Ectodermal cell (in vitro differentiated cells): ENCODE data around the gene VEZT.
"Not testable (repeated sequence)": the region's sequence is repeated elsewhere in the genome, so short reads cannot be mapped to it uniquely, and the experiment has no call there.

ENCODE experiments used
- H3K27ac ChIP-seq: 2 replicates; pipeline ENCODE4 v1.7.0; 2013; ENCODE audit warnings: mild to moderate bottlenecking, low read depth, low read length; ENCODE audit not compliant: insufficient read depth, poor library complexity, severe bottlenecking
- H3K27me3 ChIP-seq: 2 replicates; pipeline ENCODE4 v1.7.0; 2013; ENCODE audit warnings: mild to moderate bottlenecking, low read length; ENCODE audit not compliant: insufficient read depth, control insufficient read depth, poor library complexity, severe bottlenecking
- H3K36me3 ChIP-seq: one replicate; pipeline ENCODE4 v1.7.0; 2013; ENCODE audit warnings: low read length; ENCODE audit not compliant: control insufficient read depth, insufficient read depth
- H3K4me1 ChIP-seq: one replicate; pipeline ENCODE4 v1.7.0; 2013; ENCODE audit warnings: low read length; ENCODE audit not compliant: control insufficient read depth, insufficient read depth
- H3K4me3 ChIP-seq: 2 replicates; pipeline ENCODE4 v1.7.0; 2013; ENCODE audit warnings: low read depth, low read length, control low read depth; ENCODE audit not compliant: insufficient read depth
- H3K9me3 ChIP-seq: 2 replicates; pipeline ENCODE4 v1.7.0; 2013; ENCODE audit warnings: mild to moderate bottlenecking, low read length, moderate library complexity; ENCODE audit not compliant: control insufficient read depth
- WGBS, 2 experiments: methylation state at CpG; one replicate each; pipeline ENCODE4 v1.1.7; 2013; ENCODE audit warnings: missing lambda C conversion rate in 2 of 2; 5-methylcytosine and 5-hydroxymethylcytosine counted together

Gene VEZT

GRCh38 chr12:95304673-95305198 is 87.1 kb downstream of the VEZT start:
- Histone ChIP-seq H3K4me3 (no peak overlapping the region), H3K27ac (no peak overlapping the region), H3K9me3 (no peaks in the 10 kb centered on the region), H3K36me3 (peaks cover 11% of the 10 kb centered on the region), H3K27me3 (no peaks in the 10 kb centered on the region), H3K4me1 (no peaks in the 10 kb centered on the region)
- 89% methylated on average over 2 of the region's 3 CpGs for WGBS, 2 experiments

GRCh38 chr12:95312656-95313055 is 95.0 kb downstream of the VEZT start:
- H3K4me1 ChIP-seq, result no peaks in the 10 kb centered on the region
- H3K4me3 ChIP-seq, result no peak overlapping the region
- H3K9me3 ChIP-seq, result no peaks in the 10 kb centered on the region
- H3K27ac ChIP-seq, result no peak overlapping the region
- no peaks in the 10 kb centered on the region for H3K36me3 ChIP-seq
- H3K27me3 ChIP-seq, result no peaks in the 10 kb centered on the region
- 93% methylated on average over 1 of the region's 1 CpG for WGBS, 2 experiments

- H3K4me1 ChIP-seq, H3K36me3 ChIP-seq, H3K9me3 ChIP-seq, H3K27me3 ChIP-seq, H3K27ac ChIP-seq, H3K4me3 ChIP-seq: not testable (repeated sequence)
- 83 to 94% methylated on average over 6 of the region's 6 CpGs for WGBS, 2 experiments
These were observed 97.1 kb downstream of the VEZT start for GRCh38 chr12:95314756-95315155.

GRCh38 chr12:95316798-95317197 is 99.2 kb downstream of the VEZT start:
- H3K4me3 ChIP-seq, result no peak overlapping the region
- no peaks in the 10 kb centered on the region for H3K4me1 ChIP-seq
- no peak overlapping the region for H3K27ac ChIP-seq
- WGBS, 2 experiments, result 91 to 98% methylated on average over 4 of the region's 4 CpGs
- no peaks in the 10 kb centered on the region for H3K9me3 ChIP-seq
- no peaks in the 10 kb centered on the region for H3K36me3 ChIP-seq
- no peaks in the 10 kb centered on the region for H3K27me3 ChIP-seq

- H3K4me3 ChIP-seq, result no peak overlapping the region
- no peaks in the 10 kb centered on the region for H3K27me3 ChIP-seq
- H3K4me1 ChIP-seq, result no peaks in the 10 kb centered on the region
- 93 to 96% methylated on average over 2 of the region's 2 CpGs for WGBS, 2 experiments
- H3K9me3 ChIP-seq, result no peaks in the 10 kb centered on the region
- H3K36me3 ChIP-seq, result no peaks in the 10 kb centered on the region
- H3K27ac ChIP-seq, result no peak overlapping the region
These were observed 100.5 kb downstream of the VEZT start for GRCh38 chr12:95318071-95318545.

- Histone ChIP-seq H3K36me3 (no peaks in the 10 kb centered on the region), H3K4me3 (no peak overlapping the region), H3K4me1 (no peaks in the 10 kb centered on the region), H3K27ac (no peak overlapping the region), H3K9me3 (no peaks in the 10 kb centered on the region), H3K27me3 (no peaks in the 10 kb centered on the region)
- 95 to 96% methylated on average over 1 of the region's 1 CpG for WGBS, 2 experiments
These were observed 102.2 kb downstream of the VEZT start for GRCh38 chr12:95319694-95320331.

- no peaks in the 10 kb centered on the region for H3K9me3 ChIP-seq
- H3K27ac ChIP-seq, result no peak overlapping the region
- no peak overlapping the region for H3K4me3 ChIP-seq
- H3K4me1 ChIP-seq, result no peaks in the 10 kb centered on the region
- no peaks in the 10 kb centered on the region for H3K36me3 ChIP-seq
- WGBS, 2 experiments, result 88 to 99% methylated on average over 3 of the region's 3 CpGs
- H3K27me3 ChIP-seq, result no peaks in the 10 kb centered on the region
These were observed 104.1 kb downstream of the VEZT start for GRCh38 chr12:95321516-95322246.

- Histone ChIP-seq H3K4me3 (no peak overlapping the region), H3K36me3 (no peaks in the 10 kb centered on the region), H3K9me3 (no peaks in the 10 kb centered on the region), H3K27ac (no peak overlapping the region), H3K4me1 (no peaks in the 10 kb centered on the region), H3K27me3 (no peaks in the 10 kb centered on the region)
- WGBS, 2 experiments, result 96 to 97% methylated on average over 4 of the region's 4 CpGs
These were observed 104.7 kb downstream of the VEZT start for GRCh38 chr12:95322326-95322725.

- Histone ChIP-seq H3K27me3 (no peaks in the 10 kb centered on the region), H3K4me1 (no peaks in the 10 kb centered on the region), H3K4me3 (no peak overlapping the region), H3K36me3 (no peaks in the 10 kb centered on the region), H3K9me3 (no peaks in the 10 kb centered on the region), H3K27ac (no peak overlapping the region)
These were observed 105.6 kb downstream of the VEZT start for GRCh38 chr12:95323212-95323611.

GRCh38 chr12:95324246-95324645 is 106.6 kb downstream of the VEZT start:
- H3K27ac ChIP-seq, H3K9me3 ChIP-seq, H3K36me3 ChIP-seq, H3K27me3 ChIP-seq, H3K4me3 ChIP-seq, H3K4me1 ChIP-seq: not testable (repeated sequence)
- 90 to 94% methylated on average over 7 of the region's 7 CpGs for WGBS, 2 experiments
